ENCODE data around the gene MMP23B. TPM values are rescaled to one million over a fixed set of nuclear protein-coding genes. Genes with fewer than 3 reads are reported as not detected.

Gene MMP23B
- total and polyA plus RNA-seq, 2 of the 8 experiments (the other 6 are each of a cell fraction or from before 2014, with no cell fraction given): 9.2 to 14.6 TPM

GRCh38 chr1:1628754-1629429, 3.1 kb upstream of the MMP23B start:
- H3K18ac ChIP-seq (ENCODE audit: extremely low read depth, low read length): peak overlapping the region; percentile 60
- peak overlapping the region; percentile 63 to 73 for H3K4me2 ChIP-seq (ENCODE audit: insufficient read depth in 1 of 2, low read depth in 2 of 2, low read length in 2 of 2)
- no peak overlapping the region for H2AFZ ChIP-seq (ENCODE audit: low read length)
- peak overlapping the region in 3 of 4 experiments; percentile 13 to 67 (median 23); a peak in 4 of 7 replicates for H3K9ac ChIP-seq (replicated peaks in 1 of 4; ENCODE audit: extremely low read depth in 1 of 4, low read depth in 3 of 4, low read length in 3 of 4)
- no peak overlapping the region for H2BK20ac ChIP-seq (ENCODE audit: low read length)
- peaks cover 8 to 23% (median 14%) of the 10 kb centered on the region in 4 experiments; a peak in 6 of 7 replicates for H3K27me3 ChIP-seq (replicated peaks in 1 of 4; ENCODE audit: control insufficient read depth in 3 of 4, extremely low read depth in 1 of 4, insufficient read depth in 3 of 4, low read length in 3 of 4)
- no peaks in the 10 kb centered on the region for H3K79me2 ChIP-seq (ENCODE audit: control insufficient read depth in 1 of 2, insufficient read depth in 2 of 2, low read length in 2 of 2)
- peaks cover 0 to 12% of the 10 kb centered on the region in 2 experiments for H4K20me1 ChIP-seq (replicated peaks in 1 of 2; ENCODE audit: control insufficient read depth in 1 of 2, insufficient read depth in 2 of 2, low read length in 2 of 2)
- no peak overlapping the region for H3K4ac ChIP-seq (replicated peaks; ENCODE audit: insufficient read length, low read depth, low read length)
- no peak overlapping the region for H3K56ac ChIP-seq (replicated peaks; ENCODE audit: insufficient read length, low read depth, low read length)
- H2BK5ac ChIP-seq (ENCODE audit: low read depth, low read length): 0 out of 2 replicates have a peak overlapping the region, but pooled peaks have one; percentile 52
- H3K36me3 ChIP-seq (ENCODE audit: control insufficient read depth in 2 of 4, insufficient read depth in 4 of 4, low read length in 3 of 4): no peaks in the 10 kb centered on the region
- no peaks in the 10 kb centered on the region for H3K9me3 ChIP-seq (ENCODE audit: insufficient read depth in 2 of 2, low read depth in 1 of 2, low read length in 1 of 2)
- CTCF ChIA-PET (ENCODE audit: partially characterized antibody): interaction anchor here (0.8 to 3.8 kb wide), 4 partner anchors 9 to 51 kb away, joined by 3 to 21 read pairs (median 4); no protein-coding TSS in a partner anchor
- H2BK120ac ChIP-seq (replicated peaks; ENCODE audit: low read depth, low read length): no peak overlapping the region
- FAIRE-seq (no peak), DNase-seq (ENCODE audit: low read depth in 1 of 2, low spot score in 2 of 2) (peak in 1 of 2 experiments; percentile 83)
- H3K4me3 ChIP-seq (ENCODE audit: extremely low read depth in 1 of 4, insufficient read depth in 2 of 4, low read depth in 3 of 4, low read length in 4 of 4): peak overlapping the region; percentile 33 to 70 (median 44)
- POLR2A ChIA-PET (ENCODE audit: partially characterized antibody): interaction anchor here (0.7 to 4.4 kb wide), 8 partner anchors 10 to 610 kb away, joined by 3 to 34 read pairs (median 5); partner anchors contain the start of gene MIB2
- no peak overlapping the region for H4K91ac ChIP-seq (replicated peaks; ENCODE audit: insufficient read length, low read length)
- H2BK12ac ChIP-seq (ENCODE audit: low read depth, low read length): 0 out of 2 replicates have a peak overlapping the region, but pooled peaks have one; percentile 75
- no peak overlapping the region for H3K27ac ChIP-seq (ENCODE audit: low read depth, low read length)
- H4K5ac ChIP-seq (ENCODE audit: insufficient read length, low read depth, low read length): no peak overlapping the region
- H3K14ac ChIP-seq (ENCODE audit: insufficient read length): no peak overlapping the region
- no peak overlapping the region; the same call in 1 of the 2 replicates for H4K8ac ChIP-seq (ENCODE audit: extremely low read depth, insufficient read depth, low read length)
- peaks cover 0 to 6% (median 2%) of the 10 kb centered on the region in 4 experiments; a peak in 4 of 7 replicates for H3K4me1 ChIP-seq (replicated peaks in 1 of 4; ENCODE audit: control insufficient read depth in 3 of 4, insufficient read depth in 4 of 4, low read length in 3 of 4)
- no peak overlapping the region for H3K23ac ChIP-seq (ENCODE audit: insufficient read length)
- H2AK5ac ChIP-seq (ENCODE audit: low read depth, low read length): no peak overlapping the region
- 14% methylated on average over 50 of the region's 53 CpGs; no CpG with 5 or more reads in 1 of the 2 experiments for WGBS, 2 experiments (ENCODE audit: extremely low coverage in 1 of 2, insufficient coverage in 1 of 2, insufficient read length in 1 of 2, insufficient replicate concordance in 2 of 2, low coverage in 1 of 2, low lambda C conversion rate in 2 of 2, missing lambda C conversion rate in 1 of 2)
- H3K23me2 ChIP-seq (ENCODE audit: low read depth, low read length): peaks cover 9% of the 10 kb centered on the region; the same call in 1 of the 2 replicates
- H3K79me1 ChIP-seq (ENCODE audit: low read depth, low read length): no peaks in the 10 kb centered on the region
- 0 out of 2 replicates have a peak overlapping the region, but pooled peaks have one; percentile 72 for H2BK15ac ChIP-seq (ENCODE audit: low read length)
- peak; percentile 52; the same call in 1 of the 2 replicates for TF ChIP-seq E2F6 (IDR thresholded peaks at IDR 0.05)
- no peak for TF ChIP-seq PHF8 (conservative IDR thresholded peaks at IDR 0.05; ENCODE audit: low read depth, low read length)
- TF ChIP-seq RBBP5 (IDR thresholded peaks at IDR 0.05; ENCODE audit: borderline replicate concordance, low read depth, low read length): peak; percentile 43; the same call in 1 of the 2 replicates
- TF ChIP-seq GTF2F1 (IDR thresholded peaks at IDR 0.05; ENCODE audit: borderline replicate concordance, low read depth, low read length): no peak
- TF ChIP-seq BACH1 (IDR thresholded peaks at IDR 0.05; ENCODE audit: low read length): no peak
- TF ChIP-seq TBP (IDR thresholded peaks at IDR 0.05; ENCODE audit: low read depth, low read length): no peak
- no peak for TF ChIP-seq HDAC6 (IDR thresholded peaks at IDR 0.05; ENCODE audit: low read depth, low read length)
- no peak for TF ChIP-seq CBX8 (IDR thresholded peaks at IDR 0.05; ENCODE audit: borderline replicate concordance, low read depth, low read length)
- no peak for TF ChIP-seq RXRA (IDR thresholded peaks at IDR 0.05; ENCODE audit: insufficient read depth, low read depth, low read length)
- no peak for TF ChIP-seq BRCA1 (IDR thresholded peaks at IDR 0.05; ENCODE audit: low read depth, low read length)
- no peak for TF ChIP-seq EGR1 (IDR thresholded peaks at IDR 0.05; ENCODE audit: borderline replicate concordance, low read depth, low read length)
